Measurements from ENCODE around the gene MAST4. TPM values are rescaled to one million over a fixed set of nuclear protein-coding genes. Genes with fewer than 3 reads are reported as not detected.

The MAST4 gene
- total RNA-seq, 1 donor from 2014 or later: 10.4 TPM

DNA sequence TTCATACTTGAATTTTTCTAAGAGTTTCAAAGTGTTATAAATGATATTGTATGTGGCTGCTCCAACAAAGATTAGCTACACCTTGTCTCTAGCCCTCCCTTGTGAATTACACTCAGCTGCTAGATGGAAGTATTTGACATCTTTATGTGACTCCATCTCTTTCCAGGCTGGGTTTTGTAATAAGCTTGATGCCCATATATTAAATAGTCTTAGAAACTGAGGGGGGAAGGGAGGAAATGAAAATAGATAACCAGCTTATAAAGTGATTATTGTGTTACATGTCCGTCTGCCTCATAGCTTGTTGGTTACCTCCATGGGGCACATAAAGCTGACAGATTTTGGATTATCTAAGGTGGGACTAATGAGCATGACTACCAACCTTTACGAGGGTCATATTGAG lies 537.0 kb downstream of the MAST4 start:
- peaks cover 11 to 36% (median 22%) of the 10 kb centered on the region in 3 donors for H3K36me3 ChIP-seq (ENCODE audit: control insufficient read depth in 3 of 3, insufficient read depth in 3 of 3, low read length in 3 of 3)
- H3K27me3 ChIP-seq (ENCODE audit: control insufficient read depth in 3 of 3, insufficient read depth in 3 of 3, low read length in 3 of 3): no peaks in the 10 kb centered on the region

GRCh38 chr5:67133776-67134175 lies 537.6 kb downstream of the MAST4 start:
- Histone ChIP-seq H3K9ac (ENCODE audit: low read depth in 1 of 3, low read length in 3 of 3) (no peak overlapping the region), H3K4me1 (ENCODE audit: control insufficient read depth in 3 of 3, insufficient read depth in 3 of 3, low read length in 3 of 3) (no peaks in the 10 kb centered on the region), H3K36me3 (ENCODE audit: control insufficient read depth in 3 of 3, insufficient read depth in 3 of 3, low read length in 3 of 3) (peaks cover 11 to 36% (median 22%) of the 10 kb centered on the region in 3 donors), H3K9me3 (ENCODE audit: control insufficient read depth in 3 of 3, low read length in 3 of 3) (no peaks in the 10 kb centered on the region), H3K4me3 (ENCODE audit: low read length in 3 of 3) (no peak overlapping the region), H3K27me3 (ENCODE audit: control insufficient read depth in 3 of 3, insufficient read depth in 3 of 3, low read length in 3 of 3) (no peaks in the 10 kb centered on the region), H3K27ac (ENCODE audit: low read depth, low read length) (no peak overlapping the region)

More for the DNA sequence above, 537.0 kb downstream of the MAST4 start:
- no peaks in the 10 kb centered on the region for H3K9me3 ChIP-seq (ENCODE audit: control insufficient read depth in 3 of 3, low read length in 3 of 3)
- H3K4me3 ChIP-seq (ENCODE audit: low read length in 3 of 3): no peak overlapping the region
- no peaks in the 10 kb centered on the region for H3K4me1 ChIP-seq (ENCODE audit: control insufficient read depth in 3 of 3, insufficient read depth in 3 of 3, low read length in 3 of 3)
- no peak overlapping the region for H3K27ac ChIP-seq (ENCODE audit: low read depth, low read length)
- H3K9ac ChIP-seq (ENCODE audit: low read depth in 1 of 3, low read length in 3 of 3): no peak overlapping the region

DNA sequence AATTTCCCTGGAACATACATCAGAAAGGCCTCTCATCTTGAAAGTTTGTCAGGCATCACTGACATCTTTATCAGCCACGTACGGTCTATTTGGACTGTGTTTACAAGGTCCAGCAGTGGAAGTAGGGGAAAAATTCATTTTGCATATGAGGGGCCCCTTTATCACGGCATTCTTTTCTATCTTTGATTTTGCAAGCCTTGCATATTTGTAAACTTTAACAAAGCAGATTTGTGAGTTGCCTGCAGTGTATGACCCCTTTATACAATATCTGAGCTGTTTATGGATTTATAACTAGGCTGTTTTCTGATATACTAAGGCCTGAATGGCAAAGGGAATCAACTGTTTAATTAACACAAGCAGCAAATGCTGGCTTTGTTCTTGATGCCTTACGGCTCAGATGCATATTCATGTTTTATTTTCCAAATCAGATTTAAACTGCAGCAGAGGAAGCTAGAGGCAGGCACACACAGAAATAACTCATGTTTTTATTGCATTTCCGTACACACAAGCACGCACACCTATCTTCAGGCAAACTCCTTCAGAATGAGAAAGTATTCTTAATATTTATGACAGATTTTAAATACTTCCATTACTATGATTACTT lies 539.3 kb downstream of the MAST4 start:
- H3K36me3 ChIP-seq (ENCODE audit: control insufficient read depth in 3 of 3, insufficient read depth in 3 of 3, low read length in 3 of 3): peaks cover 13 to 39% (median 19%) of the 10 kb centered on the region in 3 donors
- no peak overlapping the region for H3K27ac ChIP-seq (ENCODE audit: low read depth, low read length)
- H3K27me3 ChIP-seq (ENCODE audit: control insufficient read depth in 3 of 3, insufficient read depth in 3 of 3, low read length in 3 of 3): no peaks in the 10 kb centered on the region
- H3K9me3 ChIP-seq (ENCODE audit: control insufficient read depth in 3 of 3, low read length in 3 of 3): no peaks in the 10 kb centered on the region
- no peak overlapping the region for H3K4me3 ChIP-seq (ENCODE audit: low read length in 3 of 3)
- H3K4me1 ChIP-seq (ENCODE audit: control insufficient read depth in 3 of 3, insufficient read depth in 3 of 3, low read length in 3 of 3): no peaks in the 10 kb centered on the region
- H3K9ac ChIP-seq (ENCODE audit: low read depth in 1 of 3, low read length in 3 of 3): no peak overlapping the region

GRCh38 chr5:67139030-67139429 lies 542.8 kb downstream of the MAST4 start:
- Histone ChIP-seq H3K27me3 (ENCODE audit: control insufficient read depth in 3 of 3, insufficient read depth in 3 of 3, low read length in 3 of 3) (no peaks in the 10 kb centered on the region), H3K4me3 (ENCODE audit: low read length in 3 of 3) (no peak overlapping the region), H3K4me1 (ENCODE audit: control insufficient read depth in 3 of 3, insufficient read depth in 3 of 3, low read length in 3 of 3) (no peaks in the 10 kb centered on the region), H3K9me3 (ENCODE audit: control insufficient read depth in 3 of 3, low read length in 3 of 3) (no peaks in the 10 kb centered on the region), H3K27ac (ENCODE audit: low read depth, low read length) (no peak overlapping the region), H3K36me3 (ENCODE audit: control insufficient read depth in 3 of 3, insufficient read depth in 3 of 3, low read length in 3 of 3) (peaks cover 29 to 50% (median 35%) of the 10 kb centered on the region in 3 donors), H3K9ac (ENCODE audit: low read depth in 1 of 3, low read length in 3 of 3) (no peak overlapping the region)

DNA sequence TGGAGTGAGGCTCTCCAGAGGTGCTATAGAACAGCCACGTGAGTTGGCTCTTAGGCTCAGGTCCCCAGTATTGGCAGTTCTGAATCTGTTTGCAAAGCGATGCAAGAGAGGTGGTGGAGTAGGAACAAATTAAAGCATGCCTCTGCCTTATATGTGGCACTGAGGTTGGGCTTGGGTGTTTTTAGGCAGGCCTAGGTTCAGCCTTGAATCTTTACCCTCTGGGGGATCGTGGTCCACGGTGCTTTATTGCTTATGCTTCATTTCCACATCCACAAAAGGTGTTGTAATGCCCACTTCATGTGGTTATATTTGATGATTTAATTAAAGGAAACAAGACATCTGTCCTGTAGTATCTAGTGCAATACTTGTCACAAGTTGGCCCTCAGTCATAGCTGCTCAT lies 544.2 kb downstream of the MAST4 start:
- H3K36me3 ChIP-seq (ENCODE audit: control insufficient read depth in 3 of 3, insufficient read depth in 3 of 3, low read length in 3 of 3): peaks cover 37 to 50% (median 44%) of the 10 kb centered on the region in 3 donors
- no peaks in the 10 kb centered on the region for H3K4me1 ChIP-seq (ENCODE audit: control insufficient read depth in 3 of 3, insufficient read depth in 3 of 3, low read length in 3 of 3)

GRCh38 chr5:67141644-67142043 lies 545.5 kb downstream of the MAST4 start:
- H3K36me3 ChIP-seq (ENCODE audit: control insufficient read depth in 3 of 3, insufficient read depth in 3 of 3, low read length in 3 of 3): peaks cover 35 to 50% (median 44%) of the 10 kb centered on the region in 3 donors
- H3K9ac ChIP-seq (ENCODE audit: low read depth in 1 of 3, low read length in 3 of 3): no peak overlapping the region
- no peak overlapping the region for H3K4me3 ChIP-seq (ENCODE audit: low read length in 3 of 3)
- no peak overlapping the region for H3K27ac ChIP-seq (ENCODE audit: low read depth, low read length)
- no peaks in the 10 kb centered on the region for H3K9me3 ChIP-seq (ENCODE audit: control insufficient read depth in 3 of 3, low read length in 3 of 3)
- H3K27me3 ChIP-seq (ENCODE audit: control insufficient read depth in 3 of 3, insufficient read depth in 3 of 3, low read length in 3 of 3): no peaks in the 10 kb centered on the region
- H3K4me1 ChIP-seq (ENCODE audit: control insufficient read depth in 3 of 3, insufficient read depth in 3 of 3, low read length in 3 of 3): no peaks in the 10 kb centered on the region

More for the DNA sequence above, 544.2 kb downstream of the MAST4 start:
- no peaks in the 10 kb centered on the region for H3K9me3 ChIP-seq (ENCODE audit: control insufficient read depth in 3 of 3, low read length in 3 of 3)
- no peak overlapping the region for H3K27ac ChIP-seq (ENCODE audit: low read depth, low read length)
- H3K4me3 ChIP-seq (ENCODE audit: low read length in 3 of 3): no peak overlapping the region
- H3K27me3 ChIP-seq (ENCODE audit: control insufficient read depth in 3 of 3, insufficient read depth in 3 of 3, low read length in 3 of 3): no peaks in the 10 kb centered on the region
- no peak overlapping the region for H3K9ac ChIP-seq (ENCODE audit: low read depth in 1 of 3, low read length in 3 of 3)

GRCh38 chr5:67142816-67143215 lies 546.6 kb downstream of the MAST4 start:
- no peak overlapping the region for H3K9ac ChIP-seq (ENCODE audit: low read depth in 1 of 3, low read length in 3 of 3)
- peaks cover 31 to 45% (median 37%) of the 10 kb centered on the region in 3 donors for H3K36me3 ChIP-seq (ENCODE audit: control insufficient read depth in 3 of 3, insufficient read depth in 3 of 3, low read length in 3 of 3)
- no peak overlapping the region for H3K4me3 ChIP-seq (ENCODE audit: low read length in 3 of 3)
- H3K27ac ChIP-seq (ENCODE audit: low read depth, low read length): no peak overlapping the region
- H3K27me3 ChIP-seq (ENCODE audit: control insufficient read depth in 3 of 3, insufficient read depth in 3 of 3, low read length in 3 of 3): no peaks in the 10 kb centered on the region
- no peaks in the 10 kb centered on the region for H3K9me3 ChIP-seq (ENCODE audit: control insufficient read depth in 3 of 3, low read length in 3 of 3)
- H3K4me1 ChIP-seq (ENCODE audit: control insufficient read depth in 3 of 3, insufficient read depth in 3 of 3, low read length in 3 of 3): no peaks in the 10 kb centered on the region

GRCh38 chr5:67143549-67143948 lies 547.4 kb downstream of the MAST4 start:
- no peaks in the 10 kb centered on the region for H3K9me3 ChIP-seq (ENCODE audit: control insufficient read depth in 3 of 3, low read length in 3 of 3)
- H3K27me3 ChIP-seq (ENCODE audit: control insufficient read depth in 3 of 3, insufficient read depth in 3 of 3, low read length in 3 of 3): no peaks in the 10 kb centered on the region
- H3K4me3 ChIP-seq (ENCODE audit: low read length in 3 of 3): no peak overlapping the region
- no peak overlapping the region for H3K27ac ChIP-seq (ENCODE audit: low read depth, low read length)
- peaks cover 30 to 46% (median 36%) of the 10 kb centered on the region in 3 donors for H3K36me3 ChIP-seq (ENCODE audit: control insufficient read depth in 3 of 3, insufficient read depth in 3 of 3, low read length in 3 of 3)
- no peak overlapping the region for H3K9ac ChIP-seq (ENCODE audit: low read depth in 1 of 3, low read length in 3 of 3)
- no peaks in the 10 kb centered on the region for H3K4me1 ChIP-seq (ENCODE audit: control insufficient read depth in 3 of 3, insufficient read depth in 3 of 3, low read length in 3 of 3)

- no peak overlapping the region for H3K27ac ChIP-seq (ENCODE audit: low read depth, low read length)
- H3K36me3 ChIP-seq (ENCODE audit: control insufficient read depth in 3 of 3, insufficient read depth in 3 of 3, low read length in 3 of 3): peaks cover 30 to 46% (median 36%) of the 10 kb centered on the region in 3 donors
- H3K27me3 ChIP-seq (ENCODE audit: control insufficient read depth in 3 of 3, insufficient read depth in 3 of 3, low read length in 3 of 3): no peaks in the 10 kb centered on the region
Observed at GRCh38 chr5:67144183-67144639, 548.0 kb downstream of the MAST4 start.

DNA sequence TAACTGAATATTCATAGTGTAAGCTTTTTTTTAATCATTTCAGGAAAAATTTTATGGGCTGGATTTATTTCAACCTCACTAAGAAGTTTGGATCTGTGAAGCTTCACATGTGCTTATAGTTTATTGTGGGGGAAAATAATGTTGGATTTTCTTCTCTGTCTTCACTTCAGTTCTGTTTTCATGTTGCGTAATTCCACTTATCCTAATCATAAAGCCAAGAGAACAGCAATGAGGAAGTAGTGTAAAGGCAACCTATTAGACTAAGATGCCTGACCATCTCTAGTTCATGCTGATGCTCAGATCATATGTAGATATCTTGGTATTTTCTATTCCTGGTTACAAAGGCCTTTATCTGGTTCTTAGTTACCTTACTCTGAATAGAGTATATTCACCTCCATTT lies 550.4 kb downstream of the MAST4 start:
- Histone ChIP-seq H3K4me1 (ENCODE audit: control insufficient read depth in 3 of 3, insufficient read depth in 3 of 3, low read length in 3 of 3) (no peaks in the 10 kb centered on the region), H3K27me3 (ENCODE audit: control insufficient read depth in 3 of 3, insufficient read depth in 3 of 3, low read length in 3 of 3) (no peaks in the 10 kb centered on the region), H3K9ac (ENCODE audit: low read depth in 1 of 3, low read length in 3 of 3) (no peak overlapping the region), H3K27ac (ENCODE audit: low read depth, low read length) (no peak overlapping the region), H3K36me3 (ENCODE audit: control insufficient read depth in 3 of 3, insufficient read depth in 3 of 3, low read length in 3 of 3) (peaks cover 31 to 60% (median 38%) of the 10 kb centered on the region in 3 donors), H3K9me3 (ENCODE audit: control insufficient read depth in 3 of 3, low read length in 3 of 3) (no peaks in the 10 kb centered on the region), H3K4me3 (ENCODE audit: low read length in 3 of 3) (no peak overlapping the region)

More at GRCh38 chr5:67144183-67144639, 548.0 kb downstream of the MAST4 start:
- no peak overlapping the region for H3K4me3 ChIP-seq (ENCODE audit: low read length in 3 of 3)
- no peak overlapping the region for H3K9ac ChIP-seq (ENCODE audit: low read depth in 1 of 3, low read length in 3 of 3)
- H3K9me3 ChIP-seq (ENCODE audit: control insufficient read depth in 3 of 3, low read length in 3 of 3): no peaks in the 10 kb centered on the region
- H3K4me1 ChIP-seq (ENCODE audit: control insufficient read depth in 3 of 3, insufficient read depth in 3 of 3, low read length in 3 of 3): no peaks in the 10 kb centered on the region
